Testis (tissue), 3 donors: ENCODE measurements around the gene WDR75. TPM values are rescaled to one million over a fixed set of nuclear protein-coding genes. Genes with fewer than 3 reads are reported as not detected.
"Not testable (repeated sequence)": the region's sequence is repeated elsewhere in the genome, so short reads cannot be mapped to it uniquely, and the experiment has no call there.

ENCODE experiments used
- DNase-seq: peaks from one replicate; pipeline ENCODE4 v3.0.0-alpha.2; 2019
- H3K27ac ChIP-seq, 2 donors: fragments of 200-600 bp; sonication (generic); one replicate each; pipeline ENCODE4 v1.5.1; 2019
- H3K27me3 ChIP-seq: fragments of 200-600 bp; sonication (generic); one replicate; pipeline ENCODE4 v1.5.1; 2019
- H3K36me3 ChIP-seq: fragments of 200-600 bp; sonication (generic); one replicate; pipeline ENCODE4 v1.5.1; 2017; ENCODE audit warnings: low read depth; ENCODE audit errors: missing control alignments
- H3K4me1 ChIP-seq: fragments of 200-600 bp; sonication (generic); one replicate; pipeline ENCODE4 v1.5.1; 2019
- H3K4me3 ChIP-seq, 2 donors: fragments of 200-600 bp; sonication (generic); one replicate each; pipeline ENCODE4 v1.5.1; 2017 to 2019
- H3K9me3 ChIP-seq: fragments of 200-600 bp; sonication (generic); one replicate; pipeline ENCODE4 v1.5.1; 2017
- POLR2A ChIP-seq: fragments of 450-650 bp; IDR thresholded peaks from one replicate; pipeline ENCODE4 v1.6.1; 2017; ENCODE audit warnings: antibody characterized with exemption, mild to moderate bottlenecking, moderate library complexity
- WGBS, 2 donors: methylation state at CpG; one replicate each; pipeline ENCODE4 v1.1.5; 2018; 5-methylcytosine and 5-hydroxymethylcytosine counted together
- intact Hi-C: fragments of 100-400 bp; cut with DNase I; formaldehyde crosslinking; loops from one replicate; pipeline ENCODE4 v1.15.1; 2023; ENCODE audit warnings: low total_unique reads
- polyA plus RNA-seq: library from polyadenylated mRNA; stranded (reverse); fragments of 350-450 nt; fragmentation: Illumina TruSeq; extraction: RNeasy Lipid Tissue Mini Kit (QIAGEN cat#74804); gene quantifications from one replicate; pipeline ENCODE4 v1.2.3, GENCODE V29; 2014; ENCODE audit warnings: low read depth, low replicate concordance; ENCODE audit not compliant: insufficient read depth
- total RNA-seq, 2 donors: library from RNA; depleted of rRNA; stranded (reverse); fragments of >200 nt; gene quantifications; one replicate each; pipeline ENCODE4 v1.2.3, GENCODE V29; 2016
- TF ChIP-seq, protein P1 (sequence below), 3 experiments: fragments of 450-650 bp in 2 of 3; fragments of 200-600 bp in 1 of 3; sonication (generic) in 1 of 3; IDR thresholded peaks; one replicate each; pipeline ENCODE4 v1.5.1; 2016 to 2019; ENCODE audit warnings: antibody characterized with exemption in 3 of 3, mild to moderate bottlenecking in 2 of 3, moderate library complexity in 1 of 3

The WDR75 gene
- total and polyA plus RNA-seq, 3 donors from 2014 or later, result 21.5 to 38.1 (median 35.0) TPM

DNA sequence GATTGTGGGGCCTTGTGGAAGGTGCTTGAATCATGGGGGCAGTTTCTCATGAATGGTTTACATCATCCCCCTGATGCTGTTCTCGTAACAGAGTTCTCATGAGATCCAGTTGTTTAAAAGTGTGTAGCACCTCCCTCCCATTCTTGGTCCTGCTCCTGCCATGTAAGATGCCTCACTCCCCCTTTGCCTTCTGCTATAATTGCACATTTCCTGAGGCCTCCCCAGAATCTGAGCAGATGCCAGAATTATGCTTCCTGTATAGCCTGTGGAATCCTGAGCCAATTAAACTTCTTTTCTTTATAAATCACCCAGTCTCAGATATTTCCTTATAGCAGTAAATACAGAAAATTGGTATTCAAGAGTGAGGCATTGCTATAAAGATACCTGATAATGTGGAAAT lies 15.6 kb upstream of the WDR75 start:
- no peaks in the 10 kb centered on the region for H3K36me3 ChIP-seq
- intact Hi-C loops, result no loop called here
- H3K4me3 ChIP-seq, result no peak overlapping the region
- DNase-seq, result no peak
- TF ChIP-seq, protein P1, sequence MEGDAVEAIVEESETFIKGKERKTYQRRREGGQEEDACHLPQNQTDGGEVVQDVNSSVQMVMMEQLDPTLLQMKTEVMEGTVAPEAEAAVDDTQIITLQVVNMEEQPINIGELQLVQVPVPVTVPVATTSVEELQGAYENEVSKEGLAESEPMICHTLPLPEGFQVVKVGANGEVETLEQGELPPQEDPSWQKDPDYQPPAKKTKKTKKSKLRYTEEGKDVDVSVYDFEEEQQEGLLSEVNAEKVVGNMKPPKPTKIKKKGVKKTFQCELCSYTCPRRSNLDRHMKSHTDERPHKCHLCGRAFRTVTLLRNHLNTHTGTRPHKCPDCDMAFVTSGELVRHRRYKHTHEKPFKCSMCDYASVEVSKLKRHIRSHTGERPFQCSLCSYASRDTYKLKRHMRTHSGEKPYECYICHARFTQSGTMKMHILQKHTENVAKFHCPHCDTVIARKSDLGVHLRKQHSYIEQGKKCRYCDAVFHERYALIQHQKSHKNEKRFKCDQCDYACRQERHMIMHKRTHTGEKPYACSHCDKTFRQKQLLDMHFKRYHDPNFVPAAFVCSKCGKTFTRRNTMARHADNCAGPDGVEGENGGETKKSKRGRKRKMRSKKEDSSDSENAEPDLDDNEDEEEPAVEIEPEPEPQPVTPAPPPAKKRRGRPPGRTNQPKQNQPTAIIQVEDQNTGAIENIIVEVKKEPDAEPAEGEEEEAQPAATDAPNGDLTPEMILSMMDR (IDR thresholded peaks at IDR 0.05), result no peak
- TF ChIP-seq POLR2A, result no peak
- no peaks in the 10 kb centered on the region for H3K9me3 ChIP-seq
- no peak overlapping the region for H3K27ac ChIP-seq
- H3K27me3 ChIP-seq, result no peaks in the 10 kb centered on the region
- no peaks in the 10 kb centered on the region for H3K4me1 ChIP-seq
- 79 to 100% methylated on average over 1 of the region's 1 CpG for WGBS, 2 donors

DNA sequence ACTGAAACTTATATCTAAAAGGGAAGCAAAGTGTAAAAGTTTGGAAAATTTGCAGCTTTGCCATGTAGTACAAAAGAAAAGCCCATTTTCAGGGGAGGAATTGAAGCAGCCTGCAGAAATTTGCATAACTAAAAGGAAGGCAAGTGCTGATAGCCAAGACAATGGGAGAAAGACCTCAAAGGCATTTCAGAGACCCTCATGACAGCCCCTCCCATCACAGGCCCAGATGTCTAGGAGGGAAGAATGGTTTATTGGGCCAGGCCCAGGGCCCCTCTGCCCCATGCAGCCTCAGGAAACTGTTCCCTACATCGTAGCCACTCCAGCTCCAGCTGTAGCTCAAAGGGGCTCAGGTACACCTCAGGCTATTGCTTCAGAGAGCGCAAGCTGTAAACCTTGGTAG lies 14.4 kb upstream of the WDR75 start:
- WGBS, 2 donors, result 86 to 89% methylated on average over 2 of the region's 2 CpGs
- TF ChIP-seq POLR2A, result no peak
- TF ChIP-seq, protein P1 (IDR thresholded peaks at IDR 0.05), result no peak
- DNase-seq, result no peak
- Histone ChIP-seq H3K4me3 (no peak overlapping the region), H3K27ac (no peak overlapping the region), H3K36me3 (no peaks in the 10 kb centered on the region), H3K4me1 (no peaks in the 10 kb centered on the region), H3K27me3 (no peaks in the 10 kb centered on the region), H3K9me3 (no peaks in the 10 kb centered on the region)
- intact Hi-C loops, result no loop called here

DNA sequence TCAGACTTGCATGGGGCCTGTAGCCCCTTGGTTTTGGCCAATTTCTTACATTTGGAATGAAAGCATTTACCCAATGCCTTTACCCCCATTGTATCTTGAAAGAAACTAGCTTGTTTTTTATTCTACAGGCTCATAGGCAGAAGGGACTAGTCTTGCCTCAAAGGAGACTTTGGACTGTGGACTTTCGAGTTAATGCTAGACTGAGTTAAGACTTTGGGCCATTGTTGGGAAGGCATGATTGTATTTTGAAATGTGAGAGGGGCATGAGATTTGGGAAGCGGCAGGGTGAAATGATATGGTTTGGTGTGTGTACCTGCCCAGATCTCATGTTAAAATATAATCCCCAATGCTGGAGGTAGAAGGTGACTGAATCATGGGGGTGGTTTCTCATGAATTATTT lies 13.4 kb upstream of the WDR75 start:
- WGBS, 2 donors, result 92 to 95% methylated on average over 2 of the region's 2 CpGs
- intact Hi-C loops, result no loop called here
- no peak overlapping the region for H3K4me3 ChIP-seq

DNA sequence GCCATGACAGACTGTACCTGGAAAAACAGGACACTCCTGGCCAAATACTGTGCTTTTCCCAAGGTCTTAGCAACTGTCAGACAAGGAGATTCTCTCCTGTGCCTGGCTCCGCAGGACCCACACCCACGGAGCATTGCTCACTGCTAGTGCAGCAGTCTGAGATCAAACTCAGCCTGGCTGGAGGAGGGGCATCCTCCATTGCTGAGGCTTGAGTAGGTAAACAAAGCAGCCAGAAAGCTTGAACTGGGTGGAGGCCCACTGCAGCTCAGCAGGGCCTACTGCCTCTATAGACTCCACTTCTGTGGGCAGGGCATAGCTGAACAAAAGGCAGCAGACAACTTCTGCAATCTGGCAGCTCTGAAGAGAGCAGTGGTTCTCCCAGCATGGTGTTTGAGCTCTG lies 10.8 kb upstream of the WDR75 start:
- H3K27ac ChIP-seq, H3K4me1 ChIP-seq, H3K27me3 ChIP-seq, intact Hi-C loops, H3K36me3 ChIP-seq, H3K4me3 ChIP-seq, H3K9me3 ChIP-seq, DNase-seq: not testable (repeated sequence)
- 82 to 100% methylated on average over 1 to 2 of the region's 2 CpGs for WGBS, 2 donors

More for the DNA sequence above, 13.4 kb upstream of the WDR75 start:
- no peaks in the 10 kb centered on the region for H3K36me3 ChIP-seq
- TF ChIP-seq, protein P1 (IDR thresholded peaks at IDR 0.05), result no peak
- no peak for TF ChIP-seq POLR2A
- H3K9me3 ChIP-seq, result no peaks in the 10 kb centered on the region
- H3K27me3 ChIP-seq, result no peaks in the 10 kb centered on the region
- H3K4me1 ChIP-seq, result no peaks in the 10 kb centered on the region
- H3K27ac ChIP-seq, result no peak overlapping the region
- DNase-seq, result no peak

DNA sequence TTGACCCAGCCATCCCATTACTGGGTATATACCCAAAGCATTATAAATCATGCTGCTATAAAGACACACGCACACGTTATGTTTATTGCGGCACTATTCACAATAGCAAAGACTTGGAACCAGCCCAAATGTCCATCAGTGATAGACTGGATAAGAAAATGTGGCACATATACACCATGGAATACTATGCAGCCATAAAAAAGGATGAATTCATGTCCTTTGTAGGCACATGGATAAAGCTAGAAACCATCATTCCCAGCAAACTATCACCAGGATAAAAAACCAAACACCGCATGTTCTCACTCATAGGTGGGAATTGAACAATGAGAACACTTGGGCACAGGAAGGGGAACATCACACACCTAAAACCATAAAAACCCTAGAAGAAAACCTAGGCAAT lies 5.5 kb upstream of the WDR75 start:
- DNase-seq, H3K27ac ChIP-seq, H3K4me3 ChIP-seq, H3K9me3 ChIP-seq, H3K36me3 ChIP-seq, H3K27me3 ChIP-seq, intact Hi-C loops, H3K4me1 ChIP-seq: not testable (repeated sequence)
- WGBS, 2 donors, result 93 to 95% methylated on average over 4 of the region's 4 CpGs

DNA sequence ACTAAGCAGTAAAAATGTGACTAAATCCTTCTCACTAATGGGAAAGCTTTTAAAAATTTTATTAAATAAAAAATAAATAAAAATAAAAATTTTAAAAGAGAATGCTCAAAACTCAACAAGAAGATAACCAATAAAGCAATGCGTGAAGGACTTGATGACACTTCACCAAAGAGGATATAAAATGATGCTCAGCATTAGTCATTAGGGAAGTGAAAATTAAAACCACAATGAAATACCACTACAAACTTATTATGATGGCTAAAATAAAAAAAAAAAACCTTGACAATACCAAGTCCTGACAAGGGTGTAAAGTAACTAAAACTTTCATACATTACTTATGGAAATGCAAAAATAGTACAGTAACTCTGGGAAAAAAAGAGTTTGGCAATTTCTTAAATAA lies 3.3 kb upstream of the WDR75 start:
- TF ChIP-seq, protein P1 (IDR thresholded peaks at IDR 0.05), result no peak
- no peak for TF ChIP-seq POLR2A
- Histone ChIP-seq H3K27me3 (no peaks in the 10 kb centered on the region), H3K4me1 (peaks cover under 1% of the 10 kb centered on the region), H3K4me3 (no peak overlapping the region), H3K36me3 (no peaks in the 10 kb centered on the region), H3K27ac (no peak overlapping the region), H3K9me3 (no peaks in the 10 kb centered on the region)
- no peak for DNase-seq
- intact Hi-C loops, result no loop called here
- 70 to 91% methylated on average over 1 of the region's 1 CpG for WGBS, 2 donors
